NK-92 (cell line): ENCODE measurements around the gene UBN2.

Experiments used
- DNase-seq: peaks from one replicate; lab custom pipeline; 2025; ENCODE audit not compliant: unreplicated experiment; lab: John Stamatoyannopoulos, UW

UBN2 gene

GRCh38 chr7:139231513-139232376 is 708 bp downstream of the UBN2 start:
- no peak for DNase-seq

- no peak for DNase-seq
Measured at GRCh38 chr7:139232377-139232717, 1.3 kb downstream of the UBN2 start.

- no peak for DNase-seq
Measured at GRCh38 chr7:139232904-139233303, 1.9 kb downstream of the UBN2 start.

- no peak for DNase-seq
Measured at GRCh38 chr7:139241258-139241657, 10.2 kb downstream of the UBN2 start.

- DNase-seq, result no peak
Measured at GRCh38 chr7:139242741-139243281, 11.8 kb downstream of the UBN2 start.

GRCh38 chr7:139245401-139245800 is 14.4 kb downstream of the UBN2 start:
- DNase-seq, result no peak

- DNase-seq, result no peak
Measured at GRCh38 chr7:139246494-139246893, 15.5 kb downstream of the UBN2 start.

GRCh38 chr7:139246905-139247304 is 15.9 kb downstream of the UBN2 start:
- no peak for DNase-seq

- DNase-seq, result no peak
Measured at GRCh38 chr7:139249179-139249810, 18.3 kb downstream of the UBN2 start.

GRCh38 chr7:139252451-139252850 is 21.4 kb downstream of the UBN2 start:
- no peak for DNase-seq

- DNase-seq, result no peak
Measured at GRCh38 chr7:139254281-139254680, 23.2 kb downstream of the UBN2 start.

- no peak for DNase-seq
Measured at GRCh38 chr7:139254728-139255127, 23.7 kb downstream of the UBN2 start.

- DNase-seq, result no peak
Measured at GRCh38 chr7:139255290-139255689, 24.3 kb downstream of the UBN2 start.

GRCh38 chr7:139259142-139259541 is 28.1 kb downstream of the UBN2 start:
- DNase-seq, result no peak

GRCh38 chr7:139264220-139264619 is 33.2 kb downstream of the UBN2 start:
- no peak for DNase-seq

- no peak for DNase-seq
Measured at GRCh38 chr7:139265673-139266072, 34.6 kb downstream of the UBN2 start.

GRCh38 chr7:139271718-139272628 is 40.9 kb downstream of the UBN2 start:
- no peak for DNase-seq

- DNase-seq, result no peak
Measured at GRCh38 chr7:139284252-139284896, 53.3 kb downstream of the UBN2 start.

- DNase-seq, result no peak
Measured at GRCh38 chr7:139286144-139286543, 55.1 kb downstream of the UBN2 start.

- DNase-seq, result no peak
Measured at GRCh38 chr7:139292821-139293220, 61.8 kb downstream of the UBN2 start.

- no peak for DNase-seq
Measured at GRCh38 chr7:139293534-139293933, 62.5 kb downstream of the UBN2 start.
